ENCODE data around the gene RELL2. TPM values are rescaled to one million over a fixed set of nuclear protein-coding genes. Genes with fewer than 3 reads are reported as not detected.

The RELL2 gene
- polyA plus RNA-seq, 1 experiment = 3.0 TPM

GRCh38 chr5:141655020-141655419 is 18.2 kb downstream of the RELL2 start:
- CTCF ChIA-PET = no interaction called here
- TF ChIP-seq CTCF (IDR thresholded peaks at IDR 0.05; ENCODE audit: low read depth, low read length) = no peak
- DNase-seq (ENCODE audit: low read depth, low spot score) = no peak

GRCh38 chr5:141656396-141656795 is 19.6 kb downstream of the RELL2 start:
- ChIA-PET CTCF (interaction anchor here (1.8 kb wide), 1 partner anchor 35 kb away, joined by 8 read pairs; no protein-coding TSS in a partner anchor), POLR2A (no interaction called here)
- DNase-seq (ENCODE audit: low read depth, low spot score) = no peak
- Histone ChIP-seq H3K27me3 (ENCODE audit: control insufficient read depth, insufficient read depth, low read length) (no peaks in the 10 kb centered on the region), H3K4me3 (ENCODE audit: low read depth, low read length) (no peak overlapping the region), H3K27ac (ENCODE audit: low read depth, low read length) (no peak overlapping the region), H3K9me3 (ENCODE audit: control insufficient read depth, insufficient read depth, low read length) (peaks cover 7% of the 10 kb centered on the region; the same call in 1 of the 2 replicates)
- no peak for TF ChIP-seq CTCF (IDR thresholded peaks at IDR 0.05; ENCODE audit: low read depth, low read length)

More at GRCh38 chr5:141655020-141655419, 18.2 kb downstream of the RELL2 start:
- Histone ChIP-seq H3K27ac (ENCODE audit: low read depth, low read length) (no peak overlapping the region), H3K9me3 (ENCODE audit: control insufficient read depth, insufficient read depth, low read length) (peaks cover 7% of the 10 kb centered on the region; the same call in 1 of the 2 replicates), H3K27me3 (ENCODE audit: control insufficient read depth, insufficient read depth, low read length) (no peaks in the 10 kb centered on the region), H3K4me3 (ENCODE audit: low read depth, low read length) (no peak overlapping the region)
- POLR2A ChIA-PET = interaction anchor here (1.8 kb wide), 1 partner anchor 18 kb away, joined by 12 read pairs; the partner anchor contains the start of genes HDAC3 and RELL2

DNA sequence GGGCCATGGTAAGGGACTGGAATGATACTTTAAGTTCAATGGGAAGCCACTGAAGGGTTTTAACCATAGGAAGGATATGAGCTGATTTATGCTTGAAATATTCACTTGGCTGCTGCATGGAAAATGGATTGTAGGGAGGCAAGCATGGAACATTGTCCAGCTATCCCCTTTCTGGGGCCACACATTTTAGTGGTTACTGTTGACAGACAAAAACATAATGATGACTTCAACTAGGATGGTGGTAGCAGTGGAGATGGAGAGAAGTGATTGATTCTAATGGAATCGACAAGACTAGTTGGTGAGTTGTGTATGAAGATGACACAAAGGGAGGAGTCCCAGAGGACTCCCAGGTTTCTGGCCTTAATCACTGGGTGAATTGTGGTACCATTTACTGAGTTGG is 20.6 kb downstream of the RELL2 start:
- peaks cover 7% of the 10 kb centered on the region; the same call in 1 of the 2 replicates for H3K9me3 ChIP-seq (ENCODE audit: control insufficient read depth, insufficient read depth, low read length)
- POLR2A ChIA-PET = interaction anchor here (0.8 kb wide), 1 partner anchor 21 kb away, joined by 3 read pairs; the partner anchor contains the start of genes HDAC3 and RELL2
- no peak overlapping the region for H3K4me3 ChIP-seq (ENCODE audit: low read depth, low read length)
- no peak overlapping the region for H3K27ac ChIP-seq (ENCODE audit: low read depth, low read length)
- no peaks in the 10 kb centered on the region for H3K27me3 ChIP-seq (ENCODE audit: control insufficient read depth, insufficient read depth, low read length)
- no peak for DNase-seq (ENCODE audit: low read depth, low spot score)
- CTCF ChIA-PET = interaction anchor here (0.6 to 1.8 kb wide), 5 partner anchors 33 to 303 kb away, joined by 3 to 8 read pairs (median 3); partner anchors contain the start of gene DIAPH1
- no peak for TF ChIP-seq CTCF (IDR thresholded peaks at IDR 0.05; ENCODE audit: low read depth, low read length)

- ChIA-PET POLR2A (interaction anchor here (0.8 kb wide), 1 partner anchor 21 kb away, joined by 3 read pairs; the partner anchor contains the start of genes HDAC3 and RELL2), CTCF (interaction anchor here (0.6 to 1.8 kb wide), 4 partner anchors 34 to 303 kb away, joined by 3 to 8 read pairs (median 4); partner anchors contain the start of gene DIAPH1)
- H3K4me3 ChIP-seq (ENCODE audit: low read depth, low read length) = no peak overlapping the region
- no peaks in the 10 kb centered on the region for H3K27me3 ChIP-seq (ENCODE audit: control insufficient read depth, insufficient read depth, low read length)
- no peak for TF ChIP-seq CTCF (IDR thresholded peaks at IDR 0.05; ENCODE audit: low read depth, low read length)
- peaks cover 7% of the 10 kb centered on the region; the same call in 1 of the 2 replicates for H3K9me3 ChIP-seq (ENCODE audit: control insufficient read depth, insufficient read depth, low read length)
- peak overlapping the region; percentile 34 for H3K27ac ChIP-seq (ENCODE audit: low read depth, low read length)
- peak; percentile 79 for DNase-seq (ENCODE audit: low read depth, low spot score)
Measured at GRCh38 chr5:141657937-141658545, 21.2 kb downstream of the RELL2 start.

- no peak overlapping the region for H3K27ac ChIP-seq (ENCODE audit: low read depth, low read length)
- no peak overlapping the region for H3K4me3 ChIP-seq (ENCODE audit: low read depth, low read length)
- DNase-seq (ENCODE audit: low read depth, low spot score) = no peak
- H3K27me3 ChIP-seq (ENCODE audit: control insufficient read depth, insufficient read depth, low read length) = no peaks in the 10 kb centered on the region
- ChIA-PET POLR2A (no interaction called here), CTCF (no interaction called here)
- H3K9me3 ChIP-seq (ENCODE audit: control insufficient read depth, insufficient read depth, low read length) = peaks cover 7% of the 10 kb centered on the region; the same call in 1 of the 2 replicates
- TF ChIP-seq CTCF (IDR thresholded peaks at IDR 0.05; ENCODE audit: low read depth, low read length) = no peak
Measured at GRCh38 chr5:141662028-141662427, 25.2 kb downstream of the RELL2 start.
